HG03575 (cell line): ENCODE measurements around the gene CTNND2.

Source experiments
- ATAC-seq: cut with Tn5 transposase; IDR thresholded peaks from one replicate; pipeline ENCODE4 v1.9.1; 2021; ENCODE audit not compliant: unreplicated experiment, insufficient number of reproducible peaks, low FRiP score; ENCODE audit errors: extremely low read depth

The CTNND2 gene

DNA sequence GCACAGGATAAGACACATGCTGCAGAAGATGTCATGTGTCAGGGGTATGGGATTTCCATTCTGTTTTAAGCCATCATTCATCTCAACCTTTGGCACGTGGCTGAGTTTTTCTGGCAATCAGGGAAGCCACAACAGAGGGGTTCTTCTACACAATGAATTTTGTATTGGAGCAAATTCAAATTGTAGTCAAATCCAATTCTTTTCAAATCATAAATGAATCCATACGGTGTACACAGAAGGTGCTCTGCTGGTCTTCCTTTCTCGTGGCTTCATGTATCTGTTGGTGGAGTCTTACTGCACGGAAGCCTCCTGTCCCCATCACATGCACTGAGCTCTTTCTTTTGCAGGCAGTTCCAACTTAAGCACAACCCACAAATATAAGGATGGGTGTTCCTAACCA is 706.5 kb downstream of the CTNND2 start:
- ATAC-seq = no peak

DNA sequence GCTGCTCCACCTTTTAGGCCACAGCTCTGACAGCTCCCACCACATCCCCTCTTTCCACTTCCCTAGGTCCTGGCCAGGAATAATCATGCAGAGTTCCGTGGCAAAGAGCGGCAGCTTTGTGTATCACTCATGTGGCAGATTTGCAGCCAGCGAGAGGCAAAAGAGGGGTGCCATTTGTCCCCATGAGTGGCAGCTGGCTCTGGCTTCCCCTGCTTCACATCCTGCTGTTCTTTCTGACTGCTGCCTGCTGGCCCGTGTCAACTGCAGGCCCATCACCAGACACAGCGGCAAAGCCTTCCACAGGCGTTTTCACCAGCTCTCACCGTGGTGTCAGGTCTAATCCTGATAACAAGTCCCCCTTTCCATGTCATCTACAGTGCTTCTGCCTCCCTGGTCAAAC is 712.6 kb downstream of the CTNND2 start:
- no peak for ATAC-seq

DNA sequence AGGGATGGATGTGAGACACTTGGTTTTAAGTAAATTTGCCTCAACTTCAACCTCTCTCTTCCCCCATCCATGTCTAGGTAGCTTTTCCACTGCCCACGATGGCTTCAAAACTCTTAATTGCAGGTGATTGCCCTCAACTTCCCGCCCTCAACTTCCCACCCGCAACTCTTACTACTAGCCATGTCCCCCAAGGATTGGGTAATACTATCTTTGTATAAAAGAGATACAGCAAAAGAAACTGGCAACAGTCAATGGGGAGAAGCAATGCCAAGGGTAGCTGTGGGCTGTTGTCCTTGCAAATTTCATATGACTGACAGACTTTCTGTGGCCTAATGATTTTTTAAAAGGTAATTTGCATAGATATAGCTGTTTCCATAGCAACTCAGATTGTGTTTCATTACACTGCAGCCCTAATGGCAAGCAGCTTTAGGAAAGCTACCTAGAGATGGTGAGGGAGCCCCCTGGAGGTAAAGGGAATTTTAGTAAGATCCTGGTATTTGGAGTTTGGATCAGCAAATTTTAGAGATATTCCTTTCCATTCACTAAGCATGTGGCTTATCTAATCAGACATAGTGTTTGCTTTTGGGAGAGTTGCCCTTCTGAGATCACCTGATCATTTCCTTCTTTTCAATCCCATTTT is 721.7 kb downstream of the CTNND2 start:
- no peak for ATAC-seq

DNA sequence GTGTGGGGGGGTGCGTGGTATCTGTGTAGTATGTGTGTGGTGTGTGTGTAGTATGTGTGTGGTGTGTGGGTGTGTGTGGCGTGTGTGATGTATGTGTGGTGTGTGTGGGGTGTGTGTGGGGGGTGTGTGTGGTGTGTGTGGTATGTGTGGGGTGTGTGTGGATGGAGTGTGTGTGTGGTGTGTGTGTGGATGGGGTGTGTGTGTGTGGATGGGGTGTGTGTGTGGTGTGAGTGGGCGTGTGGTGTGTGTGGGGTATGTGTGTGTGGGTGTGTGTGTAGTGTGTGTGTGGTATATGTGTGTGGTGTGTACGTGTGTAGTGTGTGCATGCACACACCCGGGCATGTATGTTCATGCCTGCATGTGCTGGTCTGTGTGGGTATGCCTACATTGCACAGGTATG is 722.3 kb downstream of the CTNND2 start:
- ATAC-seq = no peak

DNA sequence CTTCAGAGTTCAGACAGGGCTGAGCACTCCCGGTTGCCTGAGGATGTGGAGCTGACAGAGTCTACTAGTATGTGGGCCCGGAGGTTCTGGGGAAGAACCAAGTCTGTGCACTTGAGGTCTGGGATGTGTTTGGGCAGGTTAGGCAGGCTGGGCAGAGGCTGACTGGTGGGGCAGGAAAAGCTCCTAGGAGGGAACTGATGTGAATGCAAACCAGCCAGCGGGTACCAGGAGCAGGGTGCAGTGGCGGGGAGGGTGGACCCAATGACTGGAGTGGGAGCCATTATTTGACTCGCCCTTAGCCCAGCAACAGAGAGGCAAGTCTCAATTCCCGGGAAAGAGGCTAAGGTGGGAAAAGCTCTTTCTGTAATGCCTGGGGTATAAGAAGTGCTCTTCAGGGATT is 723.4 kb downstream of the CTNND2 start:
- ATAC-seq = no peak

DNA sequence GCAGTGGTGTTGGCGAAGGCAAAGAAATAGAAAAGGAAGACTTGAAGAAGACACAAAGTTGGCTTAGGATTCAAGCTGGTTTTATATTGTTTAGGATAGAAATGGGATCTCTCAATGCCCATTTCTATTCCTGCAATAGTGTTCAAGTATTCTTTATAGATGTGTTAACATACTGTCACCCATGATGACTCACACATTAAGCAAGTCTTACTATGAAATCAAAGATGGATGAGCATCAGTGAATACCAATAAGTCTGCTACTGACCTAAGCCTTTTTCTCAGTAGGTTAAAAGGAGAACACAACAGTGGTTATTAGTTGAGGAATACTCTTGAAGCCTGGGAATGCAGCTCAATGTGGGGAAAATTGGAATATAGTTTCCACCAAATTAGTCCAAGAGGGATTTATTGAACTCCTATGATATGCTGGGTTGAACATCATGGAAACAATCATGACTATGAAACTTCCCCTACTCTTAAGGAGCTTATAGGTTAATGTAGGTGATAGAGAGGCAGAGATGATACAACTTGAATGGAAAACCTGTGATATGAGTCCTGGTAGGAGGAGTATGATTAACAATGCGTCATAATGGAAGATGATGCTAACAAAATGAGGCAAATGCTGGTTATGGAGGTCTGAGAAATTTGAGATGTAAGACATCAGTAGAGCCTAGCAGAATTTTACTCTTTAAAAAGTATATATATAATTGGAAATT is 726.1 kb downstream of the CTNND2 start:
- no peak for ATAC-seq

DNA sequence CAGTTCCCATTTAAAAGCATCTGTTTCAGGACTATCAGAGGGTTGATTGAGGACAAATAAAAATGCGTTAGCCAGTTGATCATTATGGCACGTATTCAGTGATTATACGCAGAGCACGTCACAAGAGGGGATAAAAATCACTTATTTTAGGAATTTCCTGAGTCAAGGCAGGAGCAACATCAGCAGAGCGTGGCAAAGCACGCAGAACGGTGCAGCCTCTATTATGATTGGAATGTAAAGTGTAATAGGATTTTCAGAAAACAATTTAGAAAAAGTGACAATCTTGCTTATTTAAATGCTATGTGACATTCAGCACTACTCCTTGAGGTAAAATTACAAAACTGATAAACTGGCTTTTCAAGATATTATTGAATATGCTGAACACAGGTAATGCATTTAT is 729.7 kb downstream of the CTNND2 start:
- ATAC-seq = no peak

DNA sequence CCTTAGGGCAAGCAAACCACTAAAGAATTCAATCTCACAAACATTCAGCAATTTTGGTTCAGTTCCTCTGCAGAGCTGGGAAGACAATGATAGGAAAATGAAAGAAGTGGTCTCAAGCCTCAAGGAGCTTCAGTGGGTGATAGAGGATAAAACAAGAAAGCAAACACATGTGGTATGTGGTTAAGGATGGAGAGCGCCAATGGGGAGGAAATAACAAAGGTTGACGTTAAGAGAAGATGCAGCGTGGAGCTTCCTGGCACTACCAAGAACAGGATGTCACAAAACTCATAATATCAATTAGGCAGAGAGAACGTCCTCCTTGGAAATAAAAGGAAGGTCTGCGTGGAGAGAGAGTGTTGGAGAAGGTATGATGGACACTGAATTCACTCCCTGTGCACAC is 731.8 kb downstream of the CTNND2 start:
- no peak for ATAC-seq

DNA sequence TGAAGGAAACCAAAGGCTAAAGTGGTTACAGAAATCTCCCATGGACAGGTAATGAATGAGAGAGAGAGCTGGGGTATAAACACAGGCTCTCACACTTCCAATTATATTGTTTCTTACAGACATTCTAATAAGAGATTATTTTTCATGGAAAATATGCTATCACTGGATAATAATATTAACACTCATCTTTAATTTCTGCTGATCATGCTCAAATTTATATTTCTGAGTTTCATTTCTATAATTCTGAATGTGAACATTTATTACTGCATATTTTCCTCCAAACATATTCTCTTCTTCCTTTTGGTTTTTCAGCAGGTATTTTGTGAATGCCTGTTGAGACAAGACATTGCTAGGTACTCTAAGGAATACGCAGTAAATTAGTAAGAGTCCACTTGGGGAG is 733.0 kb downstream of the CTNND2 start:
- ATAC-seq = no peak

DNA sequence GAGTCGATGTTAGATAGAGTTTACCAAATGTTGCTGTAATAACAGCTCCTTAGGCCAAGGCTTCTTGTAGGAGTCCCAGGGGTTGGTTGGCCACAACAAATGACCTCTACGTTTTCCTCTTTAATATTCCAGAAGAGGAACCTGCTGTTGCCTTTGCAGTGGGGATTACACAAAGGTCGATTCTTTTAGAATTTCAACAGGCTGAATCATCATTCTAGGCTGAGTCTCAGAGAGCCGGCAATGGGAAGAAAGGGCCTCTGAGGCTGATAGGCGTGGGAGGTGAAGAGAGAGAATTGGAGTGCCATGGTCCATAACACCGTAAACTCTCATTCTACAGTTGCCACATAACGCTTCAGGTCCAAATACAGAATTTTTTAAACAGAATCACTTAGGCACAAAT is 737.3 kb downstream of the CTNND2 start:
- ATAC-seq = no peak

DNA sequence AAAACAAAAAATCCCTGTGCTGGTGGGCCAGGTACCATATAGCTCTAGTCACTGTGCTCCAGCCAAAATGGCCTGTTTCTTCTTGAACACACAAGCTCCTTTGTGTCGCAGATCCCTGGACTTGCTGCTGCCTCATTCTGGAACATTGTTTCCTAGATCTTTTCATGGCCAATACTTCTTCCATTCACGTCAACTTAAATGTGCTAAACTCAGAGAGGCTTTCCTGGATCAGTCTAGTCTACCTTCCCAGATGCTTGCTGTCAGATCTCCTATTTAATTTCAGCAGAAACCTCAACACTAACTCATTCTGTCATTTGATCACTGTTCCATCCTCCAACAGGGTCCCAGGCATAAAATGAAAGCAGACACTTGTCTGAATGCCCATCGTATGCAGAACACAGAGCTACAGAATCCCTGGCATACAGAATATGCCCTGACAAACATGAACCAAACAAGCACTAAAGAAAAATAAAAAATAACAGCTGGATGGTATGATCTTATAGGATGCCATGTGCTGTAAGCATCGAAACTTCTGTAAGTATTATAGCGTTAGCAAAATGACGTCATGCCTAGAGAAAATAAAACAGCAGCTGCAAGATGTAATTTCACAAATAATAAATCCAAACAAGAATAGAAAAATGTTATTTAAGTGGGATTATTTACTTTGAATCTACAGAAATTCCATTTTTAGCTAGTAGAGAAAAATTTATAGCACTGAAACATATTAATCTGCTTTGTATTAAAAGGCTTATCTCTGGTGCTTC is 739.5 kb downstream of the CTNND2 start:
- no peak for ATAC-seq

DNA sequence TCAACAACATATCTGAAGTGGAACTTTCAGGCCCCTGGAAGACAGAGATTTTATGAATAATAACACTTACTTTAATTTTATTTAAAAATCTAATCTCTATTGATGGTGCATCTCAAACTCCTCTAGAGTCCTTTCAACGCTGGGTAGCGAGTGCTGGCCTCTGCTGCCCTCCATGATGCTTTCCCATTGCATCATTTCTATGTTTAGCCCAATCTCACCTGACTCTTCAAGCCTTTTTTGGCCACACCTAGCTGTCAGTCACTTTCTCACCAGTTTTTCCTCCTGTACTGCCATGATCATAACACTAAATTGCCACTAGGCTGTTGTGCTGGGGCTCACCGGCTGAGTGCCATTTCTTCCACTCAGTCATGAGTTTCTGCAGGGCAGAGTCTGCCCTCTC is 747.1 kb downstream of the CTNND2 start:
- ATAC-seq = no peak

DNA sequence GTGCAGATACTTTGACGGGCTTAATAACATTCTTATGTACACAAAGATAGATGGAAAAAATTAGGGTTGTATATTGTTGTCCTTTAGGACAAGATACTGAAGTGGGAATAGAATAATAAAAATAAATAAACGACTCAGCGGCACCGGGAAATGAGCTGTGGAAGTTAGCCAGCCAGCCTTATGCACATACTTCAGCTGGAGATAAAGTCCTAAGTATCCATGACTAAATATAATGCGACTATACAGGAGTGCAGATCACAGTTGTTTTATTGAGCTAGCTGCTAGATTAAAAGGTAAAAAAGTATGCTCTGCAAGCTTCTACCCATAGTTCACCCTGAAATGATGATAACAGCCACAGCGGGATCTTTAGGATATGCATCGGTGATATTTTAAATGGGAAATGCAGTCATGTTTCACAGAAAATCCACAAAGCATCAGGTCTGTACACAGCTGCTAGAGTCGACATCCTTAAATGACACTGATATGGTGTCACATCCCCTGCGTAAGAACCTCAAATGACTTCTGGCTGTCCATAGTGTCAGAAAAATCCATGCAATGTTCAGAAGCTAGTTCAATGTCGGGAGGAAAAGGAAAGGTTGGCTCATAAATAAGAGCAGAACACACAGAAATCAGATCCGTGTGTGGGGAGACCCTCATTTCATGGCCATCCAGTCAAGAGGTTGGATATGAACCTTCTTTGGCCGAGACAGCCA is 750.4 kb downstream of the CTNND2 start:
- ATAC-seq = no peak

DNA sequence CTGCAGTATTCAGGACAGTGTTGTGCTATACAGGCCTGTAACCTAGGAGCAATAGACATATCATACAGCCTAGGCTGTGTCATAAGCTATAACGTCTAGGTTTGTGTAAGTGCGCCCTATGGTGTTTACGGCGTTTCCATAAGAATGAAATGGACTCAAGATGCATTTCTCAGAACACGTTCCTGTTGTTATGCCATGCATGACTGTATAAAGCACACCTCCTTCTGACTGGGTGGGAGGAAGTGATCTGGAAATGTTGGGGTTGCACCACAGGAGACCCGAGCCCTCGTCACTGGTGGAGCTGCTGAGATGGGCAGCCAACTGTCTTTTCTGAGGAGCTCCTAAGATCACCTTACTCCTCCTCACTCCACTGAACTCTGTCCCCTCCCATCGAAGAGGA is 751.9 kb downstream of the CTNND2 start:
- ATAC-seq = no peak

DNA sequence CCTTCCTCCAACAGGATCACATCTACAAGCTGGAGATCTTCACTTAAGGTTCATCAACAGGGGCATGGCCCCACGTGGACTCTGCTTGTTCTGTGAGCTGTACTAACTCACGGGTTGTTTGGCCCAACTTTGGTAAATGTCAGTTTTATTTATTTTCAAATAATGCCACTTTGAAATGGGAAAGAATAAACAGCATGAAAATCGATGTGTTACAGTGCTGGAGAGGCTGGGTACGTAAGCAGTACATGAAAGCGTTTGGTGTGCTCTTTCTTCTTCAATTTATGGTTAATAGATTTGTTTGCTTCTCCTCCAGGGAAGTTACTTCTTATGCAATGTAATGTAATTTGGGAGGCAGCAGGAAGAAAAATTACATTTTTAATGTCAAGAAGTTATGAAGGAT is 753.3 kb downstream of the CTNND2 start:
- ATAC-seq = no peak

DNA sequence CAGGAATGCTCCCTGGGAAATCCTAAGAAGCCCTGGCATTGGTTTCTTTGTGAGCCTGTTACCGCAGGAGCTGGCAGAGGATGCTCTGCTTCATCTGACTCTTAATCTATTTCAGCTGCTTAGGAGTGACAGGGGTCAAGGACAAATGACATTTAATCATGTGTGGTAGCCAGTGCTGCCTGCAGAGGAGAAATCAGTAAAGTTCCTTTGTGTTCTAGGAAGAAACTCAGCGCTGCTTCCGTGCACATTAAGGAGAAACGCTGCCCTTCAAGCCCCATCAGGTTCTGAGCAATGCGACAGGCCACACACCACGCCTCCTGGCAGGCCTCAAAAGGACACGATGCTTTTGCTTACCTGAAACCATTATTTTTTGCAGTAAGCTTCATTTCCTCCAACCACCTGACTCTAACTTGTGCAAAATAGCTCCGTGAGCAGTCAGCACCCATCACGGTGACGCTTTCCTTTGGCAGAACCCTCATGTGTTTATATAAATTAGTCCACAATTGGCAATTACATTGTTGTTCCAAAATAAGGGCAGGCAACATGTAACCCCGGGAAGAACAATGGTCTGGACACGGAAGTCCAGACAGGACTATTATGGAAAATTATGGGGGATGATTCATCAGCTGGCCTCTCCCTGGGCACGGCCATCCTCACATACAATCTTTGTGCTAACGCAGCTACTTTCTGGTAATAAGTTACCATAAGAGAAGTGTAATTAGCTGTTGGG is 755.3 kb downstream of the CTNND2 start:
- ATAC-seq = no peak

DNA sequence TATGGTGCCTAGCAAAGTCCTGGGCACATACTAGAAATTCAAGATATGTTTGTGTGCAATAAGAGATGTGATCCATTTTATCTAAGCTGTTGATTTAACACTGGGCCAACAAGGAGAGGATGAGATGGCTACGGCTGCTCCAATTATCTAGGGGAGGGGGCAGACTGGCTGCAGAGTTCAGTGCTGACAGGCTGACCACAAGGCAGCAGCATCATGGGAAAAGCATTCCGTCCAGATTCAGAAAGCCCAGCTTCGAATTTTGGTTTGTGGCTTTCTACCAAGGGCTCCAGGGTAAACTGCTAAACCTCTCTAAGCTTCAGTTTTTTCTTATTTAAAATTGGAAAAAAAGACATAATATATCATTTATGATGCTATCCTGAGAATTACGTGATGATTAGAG is 758.1 kb downstream of the CTNND2 start:
- no peak for ATAC-seq

DNA sequence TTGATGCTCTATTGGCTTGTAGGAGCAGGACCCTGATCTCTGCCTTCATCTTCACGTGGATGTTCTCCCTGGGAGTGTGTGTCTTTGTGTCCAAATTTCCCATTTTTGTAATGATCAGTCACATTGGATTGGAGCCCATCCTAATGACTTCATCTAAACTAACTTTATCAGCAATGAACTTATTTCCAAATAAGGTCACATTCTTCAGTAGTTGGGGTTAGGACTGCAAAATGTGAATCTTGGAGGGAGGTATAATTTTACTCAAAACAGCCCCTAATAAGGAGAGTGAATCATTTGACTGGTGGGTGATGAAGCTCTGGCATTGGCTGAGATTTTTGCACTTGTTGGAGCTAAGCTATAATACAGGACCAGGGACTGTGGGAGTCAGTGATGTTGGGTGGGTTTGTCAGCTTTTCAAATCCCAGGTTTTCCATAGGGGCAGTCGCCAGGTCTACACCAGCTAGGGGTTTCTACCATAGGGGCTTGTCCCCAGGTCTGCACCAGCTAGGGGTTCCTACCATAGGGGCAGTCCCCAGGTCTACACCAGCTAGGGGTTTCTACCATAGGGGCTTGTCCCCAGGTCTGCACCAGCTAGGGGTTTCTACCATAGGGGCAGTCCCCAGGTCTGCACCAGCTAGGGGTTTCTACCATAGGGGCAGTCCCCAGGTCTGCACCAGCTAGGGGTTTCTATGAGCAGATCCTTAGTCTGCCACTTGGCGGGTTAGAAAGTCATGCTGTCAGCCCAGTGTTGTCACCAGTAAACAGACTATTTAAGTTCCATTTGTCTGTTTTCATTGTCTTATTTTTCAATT is 760.6 kb downstream of the CTNND2 start:
- ATAC-seq = no peak
